Measurements from ENCODE around the gene FCGR3B.
"Not testable (repeated sequence)": the region's sequence is repeated elsewhere in the genome, so short reads cannot be mapped to it uniquely, and the experiment has no call there.

Gene FCGR3B

GRCh38 chr1:161631076-161631475 lies at the start of gene FCGR3B:
Gene FCGR3B (minus strand): TSS chr1:161631176. CDS start chr1:161631094, 82 bp downstream.
- no peak for DNase-seq (ENCODE audit: low read depth)

GRCh38 chr1:161678500-161678899 lies 47.5 kb upstream of the FCGR3B start:
- DNase-seq (ENCODE audit: low read depth), result no peak

GRCh38 chr1:161676958-161677689 lies 46.1 kb upstream of the FCGR3B start:
- no peak for DNase-seq (ENCODE audit: low read depth)

- DNase-seq (ENCODE audit: low read depth), result no peak
Observed at GRCh38 chr1:161676441-161676840, 45.5 kb upstream of the FCGR3B start.

GRCh38 chr1:161674908-161675307 lies 43.9 kb upstream of the FCGR3B start:
- DNase-seq (ENCODE audit: low read depth), result not testable (repeated sequence)

- not testable (repeated sequence) for DNase-seq (ENCODE audit: low read depth)
Observed at GRCh38 chr1:161674447-161674846, 43.5 kb upstream of the FCGR3B start.

GRCh38 chr1:161673437-161673836 lies 42.5 kb upstream of the FCGR3B start:
- not testable (repeated sequence) for DNase-seq (ENCODE audit: low read depth)

GRCh38 chr1:161671045-161672020 lies 40.4 kb upstream of the FCGR3B start:
- not testable (repeated sequence) for DNase-seq (ENCODE audit: low read depth)

- not testable (repeated sequence) for DNase-seq (ENCODE audit: low read depth)
Observed at GRCh38 chr1:161664689-161665088, 33.7 kb upstream of the FCGR3B start.

GRCh38 chr1:161663569-161663968 lies 32.6 kb upstream of the FCGR3B start:
- not testable (repeated sequence) for DNase-seq (ENCODE audit: low read depth)

GRCh38 chr1:161662684-161663339 lies 31.8 kb upstream of the FCGR3B start, which contains the start of gene FCGR2B:
Gene FCGR2B (plus strand): TSS chr1:161663143. CDS start chr1:161663242, 99 bp downstream.
- DNase-seq (ENCODE audit: low read depth), result not testable (repeated sequence)

- DNase-seq (ENCODE audit: low read depth), result not testable (repeated sequence)
Observed at GRCh38 chr1:161661660-161662311, 30.8 kb upstream of the FCGR3B start.

GRCh38 chr1:161658524-161658923 lies 27.5 kb upstream of the FCGR3B start:
- not testable (repeated sequence) for DNase-seq (ENCODE audit: low read depth)

- not testable (repeated sequence) for DNase-seq (ENCODE audit: low read depth)
Observed at GRCh38 chr1:161653971-161654370, 23.0 kb upstream of the FCGR3B start.

GRCh38 chr1:161653541-161653940 lies 22.6 kb upstream of the FCGR3B start:
- not testable (repeated sequence) for DNase-seq (ENCODE audit: low read depth)

- not testable (repeated sequence) for DNase-seq (ENCODE audit: low read depth)
Observed at GRCh38 chr1:161647507-161648360, 16.8 kb upstream of the FCGR3B start.

- DNase-seq (ENCODE audit: low read depth), result not testable (repeated sequence)
Observed at GRCh38 chr1:161644855-161645254, 13.9 kb upstream of the FCGR3B start.

GRCh38 chr1:161643481-161644208 lies 12.7 kb upstream of the FCGR3B start:
- not testable (repeated sequence) for DNase-seq (ENCODE audit: low read depth)

- DNase-seq (ENCODE audit: low read depth), result not testable (repeated sequence)
Observed at GRCh38 chr1:161642697-161643096, 11.7 kb upstream of the FCGR3B start.

- DNase-seq (ENCODE audit: low read depth), result not testable (repeated sequence)
Observed at GRCh38 chr1:161639203-161639602, 8.2 kb upstream of the FCGR3B start.

Data from activated T-cell treated with anti-CD3 and anti-CD28 coated beads for 24 hours (primary cell).